SK-N-MC (cell line): ENCODE measurements around the gene KCNG2.

Source experiments
- DNase-seq: peaks from one replicate; pipeline ENCODE4 v3.0.0-alpha.2; 2011; ENCODE audit warnings: low read depth, low spot score
- H3K27ac ChIP-seq: fragments of 200-600 bp; sonication (generic); 2 replicates; pipeline ENCODE4 v1.5.1; 2016; ENCODE audit warnings: mixed run types
- H3K36me3 ChIP-seq: fragments of 200-600 bp; sonication (generic); 2 replicates; pipeline ENCODE4 v1.6.1; 2017; ENCODE audit warnings: antibody characterized with exemption, low read length, mixed read lengths; ENCODE audit not compliant: insufficient read depth
- H3K4me3 ChIP-seq: fragments of 200-600 bp; sonication (generic); 2 replicates; pipeline ENCODE4 v1.5.1; 2016
- H3K9ac ChIP-seq: fragments of 200-600 bp; sonication (generic); 2 replicates; pipeline ENCODE4 v1.8.0; 2017; ENCODE audit warnings: mixed run types, mixed read lengths; ENCODE audit not compliant: insufficient read length
- H3K9me3 ChIP-seq: fragments of 200-600 bp; sonication (generic); 2 replicates; pipeline ENCODE4 v1.6.1; 2017; ENCODE audit warnings: low read depth, mild to moderate bottlenecking, antibody characterized with exemption, low read length, moderate library complexity, mixed read lengths
- EZH2 ChIP-seq: fragments of 200-600 bp; sonication (generic); IDR thresholded peaks from one replicate; pipeline ENCODE4 v1.6.1; 2017; ENCODE audit warnings: antibody characterized with exemption
- FOXP2 ChIP-seq: optimal IDR thresholded peaks from 2 replicates; pipeline ENCODE3; 2011; ENCODE audit warnings: mild to moderate bottlenecking, moderate library complexity; ENCODE audit not compliant: insufficient read depth; ENCODE audit errors: extremely low read length, control extremely low read depth
- POLR2AphosphoS5 ChIP-seq: IDR thresholded peaks from 2 replicates; pipeline ENCODE4 v1.6.1; 2012; ENCODE audit warnings: mild to moderate bottlenecking, low read depth, low read length, borderline replicate concordance

Gene KCNG2

GRCh38 chr18:79882522-79883241, 84.9 kb downstream of the KCNG2 start:
- H3K9ac ChIP-seq = no peak overlapping the region
- H3K27ac ChIP-seq = no peak overlapping the region
- H3K4me3 ChIP-seq = no peak overlapping the region
- H3K36me3 ChIP-seq = no peaks in the 10 kb centered on the region
- H3K9me3 ChIP-seq = no peaks in the 10 kb centered on the region
- no peak for DNase-seq
- no peak for TF ChIP-seq POLR2AphosphoS5
- no peak for TF ChIP-seq EZH2
- no peak for TF ChIP-seq FOXP2

- Histone ChIP-seq H3K27ac (no peak overlapping the region), H3K36me3 (no peaks in the 10 kb centered on the region), H3K9me3 (no peaks in the 10 kb centered on the region), H3K9ac (no peak overlapping the region), H3K4me3 (no peak overlapping the region)
- DNase-seq = no peak
- TF ChIP-seq EZH2 = no peak
- TF ChIP-seq FOXP2 = no peak
- no peak for TF ChIP-seq POLR2AphosphoS5
Measured at GRCh38 chr18:79883461-79884293, 85.9 kb downstream of the KCNG2 start.

- DNase-seq = no peak
- TF ChIP-seq POLR2AphosphoS5 = no peak
- no peak for TF ChIP-seq EZH2
- no peak for TF ChIP-seq FOXP2
- H3K9ac ChIP-seq = no peak overlapping the region
- no peak overlapping the region for H3K27ac ChIP-seq
- H3K9me3 ChIP-seq = no peaks in the 10 kb centered on the region
- no peaks in the 10 kb centered on the region for H3K36me3 ChIP-seq
- H3K4me3 ChIP-seq = no peak overlapping the region
Measured at GRCh38 chr18:79884294-79884962, 86.7 kb downstream of the KCNG2 start.

GRCh38 chr18:79884963-79885728, 87.4 kb downstream of the KCNG2 start:
- DNase-seq = no peak
- no peak overlapping the region for H3K4me3 ChIP-seq
- no peak overlapping the region for H3K27ac ChIP-seq
- no peak for TF ChIP-seq EZH2
- TF ChIP-seq POLR2AphosphoS5 = no peak
- TF ChIP-seq FOXP2 = no peak
- no peaks in the 10 kb centered on the region for H3K9me3 ChIP-seq
- H3K9ac ChIP-seq = no peak overlapping the region
- no peaks in the 10 kb centered on the region for H3K36me3 ChIP-seq

- H3K27ac ChIP-seq = no peak overlapping the region
- H3K4me3 ChIP-seq = no peak overlapping the region
- no peak overlapping the region for H3K9ac ChIP-seq
- no peak for TF ChIP-seq EZH2
- DNase-seq = no peak
- no peaks in the 10 kb centered on the region for H3K9me3 ChIP-seq
- H3K36me3 ChIP-seq = no peaks in the 10 kb centered on the region
Measured at GRCh38 chr18:79887181-79888000, 89.7 kb downstream of the KCNG2 start.

GRCh38 chr18:79888016-79888415, 90.3 kb downstream of the KCNG2 start:
- no peak overlapping the region for H3K4me3 ChIP-seq
- H3K9me3 ChIP-seq = no peaks in the 10 kb centered on the region
- DNase-seq = no peak
- no peak for TF ChIP-seq FOXP2
- TF ChIP-seq POLR2AphosphoS5 = no peak
- TF ChIP-seq EZH2 = no peak
- no peak overlapping the region for H3K27ac ChIP-seq
- no peaks in the 10 kb centered on the region for H3K36me3 ChIP-seq
- no peak overlapping the region for H3K9ac ChIP-seq

GRCh38 chr18:79889569-79889968, 91.8 kb downstream of the KCNG2 start:
- H3K36me3 ChIP-seq = no peaks in the 10 kb centered on the region
- no peak overlapping the region for H3K27ac ChIP-seq
- TF ChIP-seq FOXP2 (no peak), POLR2AphosphoS5 (no peak), EZH2 (no peak)
- H3K9ac ChIP-seq = no peak overlapping the region
- no peak overlapping the region for H3K4me3 ChIP-seq
- no peak for DNase-seq
- H3K9me3 ChIP-seq = no peaks in the 10 kb centered on the region
